Retina (tissue), 1 donor: ENCODE measurements around the gene STAG1.
"Not testable (repeated sequence)": the region's sequence is repeated elsewhere in the genome, so short reads cannot be mapped to it uniquely, and the experiment has no call there.

Experiments
- DNase-seq: peaks from one replicate; pipeline ENCODE4 v3.0.0-alpha.2; 2016

The STAG1 gene

DNA sequence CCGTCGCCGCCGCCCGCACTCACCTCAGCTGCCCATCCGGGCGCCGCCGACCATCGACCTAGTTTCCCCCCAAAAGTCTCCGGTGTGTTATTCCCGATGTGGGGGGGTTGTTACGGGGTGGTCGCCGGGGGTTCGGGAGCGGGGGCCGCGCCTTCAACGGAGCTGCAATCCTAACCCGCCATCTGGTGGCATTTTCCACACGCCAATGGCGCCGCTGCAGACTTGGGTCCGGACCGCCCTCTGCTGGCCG is at the start of gene STAG1:
Gene STAG1, minus strand, starts transcription at position 207 of the 250 bp plus-strand sequence. CDS start 121,480 bp downstream, outside the sequence.
- DNase-seq: no peak

DNA sequence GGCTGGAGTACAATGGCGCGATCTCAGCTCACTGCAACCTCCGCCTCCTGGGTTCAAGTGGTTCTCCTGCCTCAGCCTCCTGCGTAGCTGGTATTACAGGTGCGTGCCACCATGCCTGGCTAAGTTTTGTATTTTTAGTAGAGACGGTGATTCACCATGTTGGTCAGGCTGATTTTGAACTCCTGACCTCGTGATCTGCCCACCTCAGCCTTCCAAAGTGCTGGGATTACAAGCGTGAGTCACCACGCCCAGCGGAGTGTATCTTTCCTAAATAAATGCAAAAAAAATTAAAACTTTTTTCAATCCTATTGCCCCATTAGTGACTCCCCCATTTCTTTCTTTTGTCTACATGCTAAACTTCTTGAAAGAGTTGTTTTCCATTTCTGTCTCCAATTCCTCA is 49.0 kb upstream of the STAG1 start:
- DNase-seq: not testable (repeated sequence)

DNA sequence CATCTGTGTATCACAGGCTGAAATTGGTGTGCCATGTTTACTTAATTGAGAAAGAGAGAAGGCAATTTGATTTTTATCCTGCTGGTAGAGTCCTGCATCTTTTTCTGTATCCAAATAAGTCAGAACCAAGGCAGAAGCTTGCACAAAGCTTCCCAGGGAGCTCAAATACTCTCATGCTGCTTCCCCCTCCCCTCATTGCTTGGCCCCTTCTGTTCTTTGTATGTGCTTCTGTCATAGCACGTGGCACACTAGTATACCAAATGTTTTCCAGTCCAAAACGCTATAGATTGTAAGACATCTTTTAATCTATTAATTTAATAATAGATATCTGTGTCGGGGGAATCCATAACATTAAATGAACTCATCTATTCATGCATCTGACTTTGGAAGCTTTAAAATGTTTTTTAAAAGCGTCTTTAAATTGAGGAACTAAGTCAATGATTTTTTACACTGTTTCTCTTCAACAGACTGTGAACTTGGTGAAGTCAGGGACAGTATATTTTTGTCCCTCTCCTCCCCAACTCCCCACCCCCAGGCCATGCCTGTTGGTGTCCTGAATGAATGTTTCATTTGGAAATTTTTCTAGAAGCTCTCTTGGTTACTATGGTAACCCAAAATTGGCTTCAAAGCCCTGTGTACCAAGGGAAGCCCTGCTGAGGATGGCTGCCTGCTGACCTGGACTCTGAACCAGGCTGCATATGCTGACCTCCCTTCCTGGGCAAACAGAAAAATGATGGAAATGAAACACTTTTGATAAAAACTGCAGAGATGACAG is 40.6 kb upstream of the STAG1 start:
- DNase-seq: no peak

DNA sequence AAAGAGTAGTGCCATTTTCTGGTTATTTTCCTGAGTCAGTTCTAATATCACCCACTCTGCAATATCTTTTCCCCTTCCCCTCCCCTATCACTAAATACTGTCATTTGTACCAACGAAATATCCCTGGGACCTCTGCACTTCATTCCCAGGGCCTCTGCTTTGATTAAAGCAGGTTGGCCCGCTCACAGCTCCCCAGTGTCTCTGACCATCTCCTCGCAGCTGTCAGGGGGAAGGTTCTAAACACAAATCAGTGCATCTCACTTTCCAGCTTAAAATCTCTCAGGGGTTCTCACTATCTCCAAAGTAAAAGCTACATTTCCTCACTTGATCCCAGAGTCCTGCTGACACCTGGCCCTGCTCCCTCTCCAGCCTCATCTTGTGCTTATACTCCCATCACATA is 38.6 kb upstream of the STAG1 start:
- no peak for DNase-seq

DNA sequence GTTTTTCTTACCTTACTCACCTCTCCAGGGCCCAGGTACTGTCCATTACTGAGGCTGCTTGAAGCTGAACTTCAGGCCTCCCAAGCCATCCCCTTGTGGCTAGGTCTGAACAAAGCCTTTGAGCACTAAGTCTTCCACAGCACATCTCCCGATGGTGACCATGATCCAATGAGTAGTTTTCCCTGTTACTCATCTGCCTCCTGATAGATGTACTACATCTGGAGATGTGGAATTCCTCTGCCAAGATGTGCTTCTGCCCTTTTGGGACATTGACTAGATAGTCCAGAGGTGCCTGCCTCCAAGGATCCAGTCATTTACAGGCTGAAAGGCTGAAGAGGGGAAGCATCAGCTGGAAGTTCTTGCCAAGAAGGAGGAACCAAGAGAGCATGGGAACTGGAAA is 37.8 kb upstream of the STAG1 start:
- no peak for DNase-seq

DNA sequence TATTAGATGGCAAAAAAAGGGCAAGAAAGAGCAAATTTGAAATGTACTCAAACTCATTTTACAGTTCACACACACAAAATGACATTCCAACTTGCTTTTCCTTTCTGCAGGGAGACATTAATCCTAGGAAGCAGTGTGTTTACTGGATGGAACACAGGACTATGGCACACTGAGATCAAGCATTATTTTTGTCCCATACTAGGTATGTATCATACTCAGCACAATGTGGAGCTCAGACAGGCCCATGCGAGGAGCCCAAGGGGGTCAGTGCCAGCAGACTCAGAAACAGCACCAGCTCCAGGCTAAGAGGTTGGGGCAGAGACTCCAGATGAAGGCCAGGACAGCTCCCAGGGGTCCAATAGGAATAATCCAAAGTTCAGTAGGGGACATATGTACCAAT is 36.0 kb upstream of the STAG1 start:
- DNase-seq: no peak

DNA sequence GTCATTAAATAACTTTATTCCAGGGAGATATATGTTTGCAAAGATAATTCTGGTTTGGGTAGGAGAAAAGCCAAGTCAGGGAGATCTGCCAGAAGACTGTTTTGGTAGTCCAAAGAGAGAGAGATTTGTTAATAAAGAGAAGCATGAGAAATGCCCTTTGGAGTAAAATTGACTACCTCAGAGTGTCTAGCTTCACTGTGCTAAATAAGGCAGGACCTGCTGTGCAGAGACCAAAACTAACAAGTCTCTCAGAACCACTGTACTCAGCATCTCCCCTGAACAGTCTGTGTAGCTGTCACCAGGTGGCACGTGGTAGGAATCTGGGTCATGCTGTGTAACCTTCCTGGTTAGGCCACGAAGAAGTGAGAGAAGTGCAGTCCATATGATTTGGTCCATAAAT is 35.2 kb upstream of the STAG1 start:
- DNase-seq: no peak

DNA sequence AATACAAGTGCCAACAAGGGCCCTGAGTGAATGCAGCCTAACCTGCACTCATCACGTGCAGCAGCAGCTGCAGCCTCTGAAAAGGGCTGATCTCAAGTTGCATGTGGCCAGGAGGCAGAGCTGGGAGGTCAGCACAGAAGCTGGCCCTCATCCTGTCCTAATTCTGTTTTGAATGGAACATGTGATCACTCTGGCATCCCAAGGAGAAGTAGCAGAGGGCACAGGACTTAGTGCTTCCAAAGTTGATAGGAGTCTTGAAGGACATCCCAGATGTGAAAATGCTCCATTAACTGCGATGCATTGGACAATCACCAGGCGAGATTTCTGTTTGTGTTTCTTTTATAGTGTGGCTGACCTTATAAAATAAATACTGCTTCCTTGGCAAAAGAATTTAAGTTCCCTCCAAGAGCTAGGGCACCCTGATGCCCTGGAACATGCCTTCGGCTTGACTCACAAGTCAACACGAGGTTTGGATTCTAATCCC is 31.6 kb upstream of the STAG1 start:
- no peak for DNase-seq

DNA sequence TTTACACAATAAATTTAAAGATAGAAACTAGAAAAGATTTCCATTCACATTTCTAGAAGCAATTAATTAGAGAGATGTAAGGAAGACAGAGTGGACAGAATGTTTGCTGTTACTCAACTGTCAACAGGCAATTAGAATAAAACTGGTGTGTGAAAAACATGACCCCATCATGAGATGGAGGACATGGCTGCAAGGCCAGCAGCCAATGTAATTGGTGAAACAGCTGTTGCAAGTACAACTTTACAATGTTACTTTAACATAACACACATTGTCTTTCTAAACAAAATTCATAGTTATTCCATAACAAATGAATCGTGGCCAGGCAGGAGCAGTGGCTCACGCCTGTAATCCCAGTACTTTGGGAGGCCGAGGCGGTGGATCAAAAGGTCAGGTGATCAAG is 28.6 kb upstream of the STAG1 start:
- DNase-seq: no peak

DNA sequence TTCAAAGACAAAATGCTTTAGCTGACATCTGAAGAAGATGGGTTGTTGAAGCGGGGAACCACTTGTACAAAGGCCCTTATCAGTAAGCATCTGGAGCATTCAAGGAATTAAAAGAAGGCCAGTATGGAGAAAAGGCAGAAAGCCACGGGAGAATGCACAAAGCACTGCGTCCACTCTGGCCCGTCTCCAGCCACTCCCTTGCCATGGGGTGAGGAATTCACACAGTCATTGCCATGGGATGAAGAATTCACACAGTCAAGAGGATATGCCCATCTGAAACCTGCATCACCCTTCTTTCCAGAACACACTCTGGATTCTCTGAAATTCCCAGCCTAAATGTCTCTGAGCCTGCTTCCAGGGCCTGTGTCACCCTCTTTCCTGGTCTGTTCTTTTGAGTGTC is 26.7 kb upstream of the STAG1 start:
- DNase-seq: no peak

DNA sequence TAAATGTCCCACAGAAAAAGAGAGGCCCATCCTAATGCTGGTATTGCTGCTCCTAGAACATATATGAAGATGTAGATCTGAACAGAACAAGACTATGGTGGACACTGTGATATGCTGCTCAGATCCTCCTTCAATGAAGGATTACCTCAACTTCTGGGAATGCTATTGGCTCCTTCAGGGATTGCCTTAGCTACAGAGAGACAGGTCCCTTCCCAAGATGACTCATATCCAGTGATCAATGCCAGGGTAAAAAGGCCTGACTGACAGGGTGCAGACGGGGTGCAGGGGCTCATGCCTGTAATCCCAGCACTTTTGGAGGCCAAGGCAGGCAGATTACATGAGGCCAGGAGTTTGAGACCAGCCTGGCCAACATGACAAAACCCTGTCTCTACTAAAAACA is 20.5 kb upstream of the STAG1 start:
- DNase-seq: no peak

DNA sequence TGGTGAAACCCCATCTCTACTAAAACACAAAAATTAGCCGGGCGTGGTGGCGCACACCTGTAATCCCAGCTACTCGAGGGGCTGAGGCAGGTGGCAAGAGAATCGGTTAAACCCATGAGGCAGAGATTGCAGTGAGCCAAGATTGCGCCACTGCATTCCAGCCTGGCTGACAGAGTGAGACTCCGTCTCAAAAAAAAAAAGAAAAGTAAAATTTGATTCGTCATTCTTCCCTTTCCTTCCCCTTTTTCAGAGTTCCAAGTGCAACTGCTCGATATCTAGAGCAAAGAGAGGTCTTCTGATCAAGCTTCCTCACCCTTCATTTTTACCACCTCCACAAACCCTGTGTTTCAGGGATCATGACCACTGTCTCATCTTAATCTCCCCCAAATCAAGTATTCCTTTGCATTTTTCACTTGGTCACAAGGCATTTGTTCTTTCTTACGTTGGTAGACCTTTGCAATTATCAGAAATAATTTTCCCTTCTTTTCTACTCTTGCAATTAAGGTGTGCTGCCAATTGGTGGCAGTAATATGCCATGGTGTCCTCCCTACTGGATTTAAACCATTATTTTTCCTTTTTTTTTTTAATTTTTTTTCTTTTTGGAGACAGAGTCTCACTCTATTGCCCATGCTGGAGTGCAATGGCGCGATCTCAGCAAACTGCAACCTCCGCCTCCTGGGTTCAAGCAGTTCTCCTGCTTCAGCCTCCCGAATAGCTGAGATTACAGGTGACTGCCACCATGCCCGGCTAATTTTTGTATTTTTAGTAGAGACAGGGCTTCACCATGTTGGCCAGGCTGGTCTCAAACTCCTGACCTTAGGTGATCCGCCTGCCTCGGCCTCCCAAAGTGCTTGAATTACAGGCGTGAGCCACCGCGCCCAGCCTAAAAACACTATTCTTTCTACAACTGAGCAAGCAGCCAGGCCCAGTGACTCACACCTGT is 6.3 kb upstream of the STAG1 start:
- not testable (repeated sequence) for DNase-seq

DNA sequence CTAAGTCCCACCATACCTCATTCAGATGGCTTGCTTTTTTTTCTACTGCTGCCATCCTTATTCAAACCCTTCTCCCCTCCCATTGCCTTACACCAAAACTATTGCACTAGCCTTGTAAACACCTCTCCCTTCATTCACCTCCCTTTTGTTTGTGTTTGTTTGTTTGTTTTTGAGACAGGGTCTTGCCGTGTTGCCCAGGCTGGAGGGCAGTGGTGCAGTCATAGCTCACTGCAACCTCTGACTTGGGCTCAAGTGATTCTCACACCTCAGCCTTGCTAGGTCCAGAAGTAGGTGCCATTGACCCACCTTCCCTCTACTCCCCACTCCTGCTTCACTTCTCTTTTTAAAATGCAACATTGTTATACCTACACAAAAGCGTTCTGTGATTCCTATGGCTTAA is 3.0 kb upstream of the STAG1 start:
- no peak for DNase-seq

DNA sequence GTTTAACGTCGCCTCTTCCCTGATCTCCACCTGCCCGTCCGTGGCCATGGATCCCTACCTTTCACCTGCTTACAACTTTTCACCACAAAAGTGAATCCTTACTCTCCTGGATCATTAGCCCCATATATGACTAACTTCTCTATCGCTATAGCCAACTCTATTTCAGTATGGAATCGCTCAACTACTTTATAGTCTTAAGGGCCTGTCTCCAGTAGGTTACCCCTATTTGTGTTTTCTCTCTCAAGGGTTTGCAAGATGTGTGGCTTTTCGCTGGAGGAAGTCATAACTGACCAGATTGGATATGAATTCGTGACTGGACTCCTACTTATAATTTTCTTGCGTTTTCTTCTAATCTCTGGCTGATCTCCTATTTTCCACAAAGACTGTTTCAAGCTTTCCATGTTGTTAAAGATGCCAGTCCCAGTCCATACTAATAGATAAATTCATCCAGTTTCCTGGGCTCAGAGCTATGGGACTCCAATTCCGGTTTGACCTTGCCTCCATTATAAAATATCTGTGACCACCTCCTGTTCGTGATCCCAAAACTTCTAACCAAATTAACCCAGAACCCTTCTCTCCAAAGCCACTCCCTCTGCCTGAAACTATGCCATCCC is 1.3 kb upstream of the STAG1 start:
- no peak for DNase-seq

DNA sequence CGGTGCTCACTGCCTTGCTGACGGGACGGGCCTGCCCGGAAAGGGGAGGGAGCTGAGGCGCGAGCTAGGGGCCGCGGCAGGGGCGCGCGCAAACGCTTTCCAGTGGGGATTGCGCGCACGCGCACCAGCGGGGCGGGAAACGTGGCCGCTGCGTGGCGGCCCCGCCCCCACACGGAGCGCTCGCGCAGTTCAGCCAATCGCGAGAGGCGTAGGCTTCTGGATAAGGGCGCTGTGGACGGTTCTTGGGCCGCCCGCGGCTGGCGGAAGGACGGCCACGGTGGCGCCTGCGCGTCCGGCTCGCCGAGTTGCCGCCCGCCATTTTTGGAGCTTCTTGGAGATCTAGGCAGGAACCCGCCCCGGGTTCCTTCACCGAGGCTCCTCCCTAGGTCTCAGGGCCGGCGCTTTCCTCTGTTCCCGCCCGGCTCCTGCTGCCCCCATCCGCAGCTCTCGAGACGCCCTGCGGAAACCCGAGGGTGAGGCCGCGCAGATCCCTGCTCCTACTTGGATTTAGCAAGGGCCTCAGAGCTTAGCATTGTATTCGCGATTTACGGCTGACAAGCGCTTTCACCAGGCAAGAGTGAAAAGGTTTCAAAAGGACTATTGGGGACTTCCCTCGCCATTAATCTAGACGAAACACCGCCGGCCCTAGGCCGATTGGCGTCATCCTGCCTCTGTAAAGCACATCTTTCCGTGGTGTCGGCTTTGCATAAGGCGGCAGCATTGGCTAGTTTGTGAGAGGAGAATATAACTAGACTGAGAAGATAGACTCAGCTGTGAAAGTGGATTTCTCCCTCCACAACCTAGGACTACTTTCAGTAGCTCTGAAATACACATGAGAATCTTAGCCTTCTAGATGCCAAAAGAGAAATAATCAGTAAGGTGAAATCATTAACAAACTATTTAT is 496 bp upstream of the STAG1 start:
- peak; percentile 100 for DNase-seq

DNA sequence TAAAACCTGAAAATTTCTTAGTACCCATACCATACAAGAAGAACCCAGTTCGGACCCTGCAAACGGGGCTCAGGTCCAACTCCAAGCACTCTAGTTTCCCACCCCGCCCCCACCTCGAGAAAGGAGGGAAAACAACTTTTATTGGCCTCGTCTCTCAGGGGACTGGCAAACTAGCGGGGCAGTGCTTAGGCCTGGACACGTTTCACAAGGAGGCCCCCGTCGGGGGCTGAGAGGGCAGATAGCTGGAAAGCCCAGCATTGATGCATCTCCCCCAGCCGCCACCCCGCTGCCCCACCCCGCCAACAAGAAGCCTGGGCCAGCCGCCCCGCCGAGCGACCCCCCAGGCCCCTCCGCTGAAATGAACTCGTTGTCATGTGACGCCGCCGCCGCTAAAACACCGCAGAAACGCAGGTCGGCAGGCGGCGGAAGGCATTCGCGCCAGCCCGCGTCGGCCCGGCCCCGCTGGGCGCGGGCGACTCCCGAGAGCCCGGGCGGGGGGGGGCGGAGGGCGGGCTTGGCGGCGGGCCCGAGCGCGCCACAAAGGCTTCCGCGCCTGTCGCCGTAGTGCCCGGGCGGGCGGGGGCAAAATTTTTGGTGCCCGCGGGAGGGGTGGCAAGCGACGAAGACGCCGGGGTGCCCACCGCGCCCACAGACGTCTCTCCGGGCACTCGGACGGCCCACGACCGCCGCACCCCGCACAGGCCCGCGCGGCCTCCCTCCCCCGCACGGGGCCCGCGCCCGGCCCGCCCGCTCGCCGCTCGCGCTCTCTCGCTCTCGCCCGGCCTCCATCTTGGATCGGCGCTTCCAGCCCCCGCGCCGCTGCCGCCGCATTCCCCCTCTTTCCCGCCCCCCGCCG is 634 bp downstream of the STAG1 start:
- DNase-seq: peak; percentile 77

DNA sequence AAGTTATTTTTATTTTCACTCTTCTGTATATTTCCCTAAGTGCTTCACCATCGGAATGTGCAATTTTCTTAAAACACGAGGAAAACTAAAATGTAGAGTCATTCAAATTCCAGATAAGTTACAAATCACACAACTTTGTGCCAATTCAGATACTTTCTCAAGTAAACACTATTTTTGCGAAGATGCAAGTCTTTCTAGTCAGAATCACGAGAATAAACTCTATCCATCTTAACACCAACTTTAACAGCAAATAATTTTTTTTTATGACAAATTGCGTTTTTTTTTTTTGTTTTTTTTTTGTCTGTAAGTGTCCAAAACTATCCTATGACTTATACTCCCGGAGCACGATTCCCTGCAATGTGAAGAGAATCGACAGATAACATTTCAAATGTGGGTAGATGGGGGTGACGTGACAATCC is 1.3 kb downstream of the STAG1 start:
- no peak for DNase-seq

DNA sequence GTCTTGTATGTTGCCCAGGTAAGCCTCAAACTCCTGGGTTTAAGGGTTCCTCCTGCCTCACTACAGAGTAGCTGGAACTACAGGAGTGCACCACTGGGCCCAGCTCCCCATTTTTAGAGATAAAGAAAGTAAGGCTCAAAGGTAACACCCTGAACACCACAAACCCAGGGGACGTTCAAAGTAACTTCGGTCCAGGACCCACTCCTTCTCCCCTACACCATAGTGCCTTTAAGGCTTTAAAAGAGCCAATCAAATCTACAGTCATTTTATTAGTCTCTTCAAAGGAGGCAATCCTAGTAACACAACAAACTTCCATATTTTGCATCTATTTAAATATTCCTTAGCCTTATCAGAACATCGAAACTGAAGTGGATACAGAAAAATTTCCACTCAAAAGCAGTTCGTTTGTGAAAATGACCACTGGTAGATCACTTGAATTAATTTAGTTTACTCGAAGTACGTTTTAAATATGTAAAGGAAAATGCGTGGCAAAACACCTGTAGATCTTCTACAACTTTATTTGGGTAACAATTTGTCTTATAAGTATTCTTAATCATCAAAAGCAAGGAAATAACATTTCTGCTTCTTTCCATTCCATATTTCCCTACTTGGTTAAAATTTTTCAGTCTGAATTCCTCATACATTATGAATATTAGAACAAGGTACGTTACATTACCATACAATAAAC is 1.8 kb downstream of the STAG1 start:
- peak; percentile 14 for DNase-seq

DNA sequence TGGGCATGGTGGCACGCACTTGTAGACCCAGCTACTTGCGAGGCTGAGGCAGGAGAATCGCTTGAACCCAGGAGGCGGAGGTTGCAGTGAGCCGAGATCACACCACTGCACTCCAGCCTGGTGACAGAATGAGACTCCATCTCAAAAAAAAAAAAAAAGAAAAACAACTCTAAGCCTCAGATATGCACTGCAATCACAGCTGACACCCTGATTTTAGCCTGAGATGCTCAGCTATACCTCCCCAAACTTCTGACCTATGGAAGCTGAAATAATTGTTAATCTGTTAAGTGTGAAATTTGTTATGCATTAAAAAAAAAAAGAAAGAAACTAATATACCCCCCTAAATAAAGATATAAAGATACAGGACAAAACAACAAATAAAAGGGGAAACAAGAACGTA is 2.6 kb downstream of the STAG1 start:
- DNase-seq: not testable (repeated sequence)

DNA sequence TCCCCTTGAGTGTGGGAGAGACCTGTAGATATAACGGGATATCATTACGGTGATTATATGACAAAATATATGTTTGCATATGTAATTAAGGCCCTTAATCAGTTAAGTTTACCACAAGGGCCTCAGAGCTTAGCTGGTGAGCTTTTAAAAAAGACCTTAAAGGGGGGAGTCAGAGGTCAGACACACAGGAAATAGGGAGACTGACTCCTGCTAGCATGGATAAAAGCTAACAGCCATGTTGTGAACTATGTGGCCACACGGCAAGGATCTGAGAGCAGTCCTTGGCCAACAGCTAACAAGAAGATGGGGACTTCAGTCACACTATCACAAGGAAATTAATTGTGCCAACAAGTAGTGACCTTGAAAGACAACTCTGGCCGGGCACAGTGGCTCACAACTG is 3.1 kb downstream of the STAG1 start:
- no peak for DNase-seq

DNA sequence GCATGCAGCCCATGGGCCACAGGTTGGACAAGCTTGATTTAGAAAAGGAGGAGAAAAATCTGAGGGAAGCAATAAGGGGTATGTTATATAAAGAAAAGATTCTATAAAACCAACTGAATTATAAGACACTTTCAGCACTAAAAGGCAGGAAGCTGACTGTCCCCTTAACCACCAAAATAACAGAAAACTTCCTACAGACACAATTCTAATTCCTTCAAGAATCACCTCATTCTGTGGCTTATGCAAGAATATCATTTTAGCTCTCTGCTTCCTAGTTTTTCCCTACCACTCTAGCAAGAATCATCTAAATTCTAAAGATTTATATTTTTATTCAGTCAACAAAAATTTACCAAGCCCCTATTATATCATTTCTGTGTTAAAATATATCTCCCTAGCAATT is 6.3 kb downstream of the STAG1 start:
- DNase-seq: no peak
